ENCODE data around the gene SMYD3. TPM values are rescaled to one million over a fixed set of nuclear protein-coding genes. Genes with fewer than 3 reads are reported as not detected.

Gene SMYD3
- total and polyA plus RNA-seq, 2 of the 4 experiments (the other 2 are of a cell fraction), result 26.5 to 37.6 TPM

GRCh38 chr1:245762396-245762910 lies 744.6 kb downstream of the SMYD3 start:
- Histone ChIP-seq H2BK15ac (ENCODE audit: low read depth, low read length) (no peak overlapping the region; the same call in 2 of the 3 replicates), H3K9ac (ENCODE audit: low read depth, low read length) (no peak overlapping the region), H4K5ac (ENCODE audit: low read depth, low read length) (no peak overlapping the region), H3K56ac (ENCODE audit: extremely low read depth, insufficient read depth, low read length) (no peak overlapping the region), H2BK120ac (ENCODE audit: low read depth, low read length) (no peak overlapping the region), H2AFZ (replicated peaks; ENCODE audit: low read length, poor library complexity) (no peak overlapping the region), H3K23ac (ENCODE audit: low read depth, low read length) (no peak overlapping the region), H3K27ac (ENCODE audit: insufficient read depth, low read length) (no peak overlapping the region), H3K18ac (ENCODE audit: low read depth, low read length) (no peak overlapping the region), H3K4me1 (ENCODE audit: control insufficient read depth, insufficient read depth, low read length) (peaks cover 8% of the 10 kb centered on the region), H2AK5ac (ENCODE audit: low read depth, low read length) (0 out of 2 replicates have a peak overlapping the region, but pooled peaks have one; percentile 7), H3K36me3 (ENCODE audit: control insufficient read depth, insufficient read depth, low read length) (no peaks in the 10 kb centered on the region), H3K4me2 (ENCODE audit: low read depth, low read length) (no peak overlapping the region), H3K14ac (replicated peaks; ENCODE audit: low read depth, low read length) (no peak overlapping the region), H4K20me1 (ENCODE audit: insufficient read depth, low read length) (no peaks in the 10 kb centered on the region), H3K27me3 (ENCODE audit: control insufficient read depth, insufficient read depth, low read length) (no peaks in the 10 kb centered on the region), H2AK9ac (replicated peaks; ENCODE audit: low read depth, low read length, poor library complexity) (no peak overlapping the region), H3K9me1 (ENCODE audit: insufficient read depth, low read length) (no peaks in the 10 kb centered on the region), H2BK5ac (ENCODE audit: low read depth, low read length, poor library complexity, severe bottlenecking) (no peak overlapping the region), H3K4ac (ENCODE audit: low read depth, low read length) (no peak overlapping the region), H4K8ac (ENCODE audit: low read depth in 2 of 2, low read length in 2 of 2) (no peak overlapping the region), H4K91ac (ENCODE audit: insufficient read depth, low read depth, low read length) (no peak overlapping the region), H3K79me1 (ENCODE audit: low read depth in 1 of 2, low read length in 2 of 2) (no peaks in the 10 kb centered on the region), H3K9me3 (ENCODE audit: control insufficient read depth, insufficient read depth, low read length) (no peaks in the 10 kb centered on the region), H2BK20ac (ENCODE audit: low read depth, low read length) (no peak overlapping the region), H3K4me3 (ENCODE audit: insufficient read depth, low read depth, low read length) (no peak overlapping the region)
- BruUV-seq (replicated peaks), result no TSS peak
- TF ChIP-seq CEBPB (IDR thresholded peaks at IDR 0.05; ENCODE audit: low read depth, low read length) (no peak), CHD1 (IDR thresholded peaks at IDR 0.05; ENCODE audit: low read depth, low read length) (no peak), BHLHE40 (IDR thresholded peaks at IDR 0.05; ENCODE audit: low read depth, low read length) (no peak), MAFK (IDR thresholded peaks at IDR 0.05; ENCODE audit: low read depth, low read length) (no peak), RAD21 (IDR thresholded peaks at IDR 0.05; ENCODE audit: low read length) (no peak), POLR2A (IDR thresholded peaks at IDR 0.05; ENCODE audit: low read depth, low read length) (no peak), CTCF (conservative IDR thresholded peaks at IDR 0.05; ENCODE audit: low read depth, low read length) (no peak), RCOR1 (IDR thresholded peaks at IDR 0.05; ENCODE audit: insufficient replicate concordance, low read length) (no peak), RFX5 (IDR thresholded peaks at IDR 0.05; ENCODE audit: low read depth, low read length) (no peak), FOS (IDR thresholded peaks at IDR 0.05; ENCODE audit: low read depth, low read length) (no peak), MXI1 (IDR thresholded peaks at IDR 0.05; ENCODE audit: borderline replicate concordance, low read depth, low read length) (no peak)
- dilution Hi-C loops (cut with HindIII; ENCODE audit: low sequenced_read_pairs, unreplicated experiment) (no loop called here), in situ Hi-C loops (cut with MboI; ENCODE audit: low sequenced_read_pairs) (no loop called here), intact Hi-C loops (cut with micrococcal nuclease) (no loop called here)
- 98% methylated on average over 9 of the region's 19 CpGs; no CpG with 5 or more reads in 1 of the 2 experiments for WGBS, 2 experiments (ENCODE audit: extremely low coverage in 2 of 2, insufficient read length in 1 of 2)
- POLR2A ChIA-PET (ENCODE audit: unreplicated experiment), result no interaction called here
- DNase-seq, result no peak
- no peak for ATAC-seq (ENCODE audit: low read depth)
- CTCF ChIA-PET, result interaction anchor here (0.5 kb wide), 1 partner anchor 254 kb away, joined by 4 read pairs; no protein-coding TSS in a partner anchor
